GM21367 (cell line): Measurements from ENCODE around the gene SOX5.
"Not testable (repeated sequence)": the region's sequence is repeated elsewhere in the genome, so short reads cannot be mapped to it uniquely, and the experiment has no call there.

Experiments
- ATAC-seq: cut with Tn5 transposase; IDR thresholded peaks from one replicate; pipeline ENCODE4 v1.9.1; 2021; ENCODE audit not compliant: unreplicated experiment

SOX5 gene

GRCh38 chr12:23760495-23760894 is 189.0 kb downstream of the SOX5 start:
- no peak for ATAC-seq

- ATAC-seq, result no peak
These were observed 190.9 kb downstream of the SOX5 start for GRCh38 chr12:23758608-23759007.

- no peak for ATAC-seq
These were observed 191.9 kb downstream of the SOX5 start for GRCh38 chr12:23757541-23757962.

GRCh38 chr12:23756416-23756815 is 193.1 kb downstream of the SOX5 start:
- ATAC-seq, result no peak

- ATAC-seq, result no peak
These were observed 195.7 kb downstream of the SOX5 start for GRCh38 chr12:23753628-23754365.

GRCh38 chr12:23752245-23752644 is 197.2 kb downstream of the SOX5 start:
- no peak for ATAC-seq

GRCh38 chr12:23751641-23752040 is 197.8 kb downstream of the SOX5 start:
- ATAC-seq, result no peak

- no peak for ATAC-seq
These were observed 198.5 kb downstream of the SOX5 start for GRCh38 chr12:23750923-23751322.

- no peak for ATAC-seq
These were observed 204.8 kb downstream of the SOX5 start for GRCh38 chr12:23744696-23745095.

- no peak for ATAC-seq
These were observed 206.9 kb downstream of the SOX5 start for GRCh38 chr12:23742574-23742973.

GRCh38 chr12:23731493-23731892 is 218.0 kb downstream of the SOX5 start:
- ATAC-seq, result no peak

- ATAC-seq, result no peak
These were observed 218.4 kb downstream of the SOX5 start for GRCh38 chr12:23731035-23731434.

GRCh38 chr12:23729359-23729758 is 220.1 kb downstream of the SOX5 start:
- ATAC-seq, result no peak

- ATAC-seq, result no peak
These were observed 222.8 kb downstream of the SOX5 start for GRCh38 chr12:23726646-23727045.

- ATAC-seq, result no peak
These were observed 226.8 kb downstream of the SOX5 start for GRCh38 chr12:23722655-23723054.

- ATAC-seq, result no peak
These were observed 228.2 kb downstream of the SOX5 start for GRCh38 chr12:23721268-23721667.

- ATAC-seq, result no peak
These were observed 230.0 kb downstream of the SOX5 start for GRCh38 chr12:23719493-23719892.

GRCh38 chr12:23710361-23710760 is 239.1 kb downstream of the SOX5 start:
- ATAC-seq, result not testable (repeated sequence)

- ATAC-seq, result no peak
These were observed 241.2 kb downstream of the SOX5 start for GRCh38 chr12:23708185-23708837.

GRCh38 chr12:23707270-23707669 is 242.2 kb downstream of the SOX5 start:
- ATAC-seq, result no peak

GRCh38 chr12:23704992-23705943 is 244.2 kb downstream of the SOX5 start:
- no peak for ATAC-seq
